ENCODE results near the gene HPSE2.

HPSE2 gene

DNA sequence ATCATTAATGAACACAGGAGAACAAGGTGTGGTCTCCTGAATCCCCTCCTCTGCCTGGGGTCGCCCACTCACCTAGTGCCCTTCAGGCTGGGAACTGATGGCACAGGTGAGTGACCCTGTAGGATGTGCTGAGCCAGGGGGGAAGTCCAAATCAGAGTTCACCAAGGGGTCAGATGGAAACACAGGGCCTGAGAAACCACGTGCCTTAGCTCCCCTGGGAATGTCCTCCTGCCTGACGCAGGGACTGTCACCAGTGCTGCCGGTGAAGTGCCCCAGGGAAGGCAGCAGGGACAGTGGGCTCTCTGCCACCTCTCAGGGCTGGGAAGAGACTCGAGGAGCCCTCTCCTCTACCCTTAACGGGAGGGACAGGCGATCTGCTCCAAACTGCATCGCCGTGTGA lies 814.9 kb downstream of the HPSE2 start:
- DNase-seq = no peak

DNA sequence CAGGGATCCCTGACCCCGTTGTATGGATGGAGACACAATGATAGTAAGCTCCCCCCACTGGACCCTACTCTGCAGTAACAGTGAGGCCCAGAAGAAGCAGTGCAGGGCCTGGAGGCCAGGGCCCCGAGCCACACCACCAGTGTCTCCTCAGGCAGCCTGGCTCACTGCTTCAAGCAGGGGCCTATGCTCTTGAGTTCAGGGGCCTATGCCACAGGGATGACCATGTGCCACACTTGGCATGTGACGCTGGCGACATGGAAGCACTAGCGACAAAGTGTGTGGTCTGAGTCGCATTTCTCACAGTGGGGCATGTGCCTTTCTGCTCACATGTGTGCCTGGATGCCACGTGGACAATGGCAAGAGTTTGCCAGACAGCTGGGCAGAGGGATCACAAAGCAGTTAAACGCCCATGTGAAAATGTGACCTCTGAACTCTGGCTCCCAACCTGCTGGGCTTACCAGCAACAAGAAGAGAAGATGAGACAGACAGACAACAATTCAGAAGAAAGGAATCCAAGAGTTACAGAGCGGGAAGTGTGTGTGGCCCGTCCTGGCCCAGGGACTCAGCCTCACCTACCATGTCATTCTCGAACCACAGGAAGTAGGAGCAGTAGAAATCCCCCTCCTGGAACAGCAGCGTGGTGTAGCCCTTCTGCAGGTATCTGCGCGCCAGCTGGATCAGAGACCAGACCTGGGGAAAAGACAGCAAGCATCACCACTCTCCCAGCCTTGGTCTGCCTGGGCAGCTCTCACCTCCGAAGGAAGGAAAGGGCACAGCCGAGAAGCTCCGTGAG lies 816.0 kb downstream of the HPSE2 start:
- no peak for DNase-seq

DNA sequence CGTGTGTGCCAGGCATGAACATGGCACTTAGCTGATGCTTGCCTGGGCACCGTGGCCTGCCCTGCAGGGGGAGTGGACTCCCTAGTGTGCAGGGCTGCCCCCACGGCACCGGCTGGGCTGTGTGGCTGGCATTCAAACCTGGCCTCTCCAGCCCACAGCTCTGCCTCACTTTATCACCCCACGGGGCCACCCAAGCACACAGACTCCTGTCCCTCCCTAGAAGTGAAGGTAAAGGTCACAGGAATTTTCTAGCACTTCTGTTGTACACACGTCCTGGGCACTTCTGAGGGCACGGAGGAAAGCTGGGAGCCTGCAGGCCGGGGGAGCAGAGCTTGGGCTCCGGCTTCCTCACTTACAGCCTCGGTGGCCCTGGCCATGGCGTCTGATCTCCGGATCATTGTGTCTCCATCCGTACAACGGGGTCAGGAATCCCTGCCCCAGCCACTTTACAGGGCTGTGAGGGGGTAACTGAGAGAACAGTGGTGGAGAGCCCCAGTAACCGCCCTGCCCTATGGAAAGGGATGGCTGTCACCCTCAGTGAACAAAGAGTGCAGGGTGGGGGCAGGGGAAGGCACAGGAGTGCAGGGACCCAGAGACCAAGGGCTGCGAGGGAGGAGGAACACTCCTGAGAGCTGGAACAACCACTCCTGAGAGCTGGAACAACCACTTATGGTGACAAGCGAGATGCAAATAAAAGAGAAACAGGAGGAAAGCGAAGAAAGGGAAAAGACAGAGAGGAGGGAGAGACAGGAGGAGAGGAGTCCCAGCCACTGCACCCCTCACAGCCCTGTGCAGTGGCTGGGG lies 816.8 kb downstream of the HPSE2 start:
- DNase-seq = no peak

DNA sequence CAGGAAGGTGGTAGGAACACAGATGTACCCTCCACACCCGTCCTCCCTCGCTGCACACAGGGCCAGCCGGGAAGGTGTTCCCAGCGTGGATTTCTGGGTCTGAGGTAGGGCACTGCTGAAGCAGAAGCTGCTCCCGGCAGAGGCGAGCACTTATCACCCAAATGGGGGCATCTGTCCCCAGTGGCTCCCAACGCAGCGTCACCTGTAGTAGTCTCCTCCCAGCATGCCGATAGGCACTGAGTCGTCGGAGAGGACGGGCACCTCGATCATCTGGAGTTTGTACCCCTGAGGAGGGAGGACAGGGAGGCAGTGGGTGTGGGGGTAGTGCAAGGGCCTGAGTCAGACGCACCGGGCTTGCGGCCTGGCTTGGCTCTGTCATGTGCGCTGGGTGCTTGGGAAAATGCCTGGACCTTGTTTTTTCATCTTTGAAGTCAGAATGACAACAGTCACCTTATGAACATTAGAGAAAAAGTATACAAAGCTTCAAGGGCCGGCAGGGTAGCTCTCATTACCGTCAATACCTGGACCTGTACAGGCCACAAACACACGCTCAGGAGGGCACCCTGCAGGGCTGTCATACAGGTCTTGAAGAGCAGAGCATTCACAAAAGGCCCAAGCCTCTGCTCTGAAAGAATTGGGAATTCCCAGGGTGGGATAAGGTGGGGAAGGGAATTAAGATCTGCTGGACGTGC lies 817.5 kb downstream of the HPSE2 start:
- no peak for DNase-seq

DNA sequence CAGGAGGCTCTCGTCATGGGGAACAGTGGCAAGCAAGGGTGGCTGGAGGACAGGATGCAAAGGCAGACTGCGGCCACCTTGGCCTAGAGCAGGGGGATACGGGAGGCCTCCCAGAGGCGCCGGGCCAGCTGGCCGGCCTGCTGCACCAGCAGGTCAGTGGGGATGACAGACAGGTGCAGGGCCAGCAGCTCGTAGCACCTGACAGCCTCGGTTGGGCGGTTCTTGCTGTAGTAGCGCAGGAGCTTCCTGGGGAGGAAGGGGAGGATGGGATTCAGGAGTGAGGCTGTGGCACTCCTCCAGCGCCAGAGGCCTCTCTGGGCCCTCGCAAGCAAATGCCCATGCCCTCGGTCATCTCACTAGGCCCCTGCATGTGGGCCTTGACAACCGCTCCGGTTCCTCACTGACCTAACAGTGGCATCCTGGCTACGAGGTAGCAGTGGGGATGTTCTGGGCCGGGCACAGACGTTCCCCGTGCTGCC lies 818.1 kb downstream of the HPSE2 start:
- no peak for DNase-seq

DNA sequence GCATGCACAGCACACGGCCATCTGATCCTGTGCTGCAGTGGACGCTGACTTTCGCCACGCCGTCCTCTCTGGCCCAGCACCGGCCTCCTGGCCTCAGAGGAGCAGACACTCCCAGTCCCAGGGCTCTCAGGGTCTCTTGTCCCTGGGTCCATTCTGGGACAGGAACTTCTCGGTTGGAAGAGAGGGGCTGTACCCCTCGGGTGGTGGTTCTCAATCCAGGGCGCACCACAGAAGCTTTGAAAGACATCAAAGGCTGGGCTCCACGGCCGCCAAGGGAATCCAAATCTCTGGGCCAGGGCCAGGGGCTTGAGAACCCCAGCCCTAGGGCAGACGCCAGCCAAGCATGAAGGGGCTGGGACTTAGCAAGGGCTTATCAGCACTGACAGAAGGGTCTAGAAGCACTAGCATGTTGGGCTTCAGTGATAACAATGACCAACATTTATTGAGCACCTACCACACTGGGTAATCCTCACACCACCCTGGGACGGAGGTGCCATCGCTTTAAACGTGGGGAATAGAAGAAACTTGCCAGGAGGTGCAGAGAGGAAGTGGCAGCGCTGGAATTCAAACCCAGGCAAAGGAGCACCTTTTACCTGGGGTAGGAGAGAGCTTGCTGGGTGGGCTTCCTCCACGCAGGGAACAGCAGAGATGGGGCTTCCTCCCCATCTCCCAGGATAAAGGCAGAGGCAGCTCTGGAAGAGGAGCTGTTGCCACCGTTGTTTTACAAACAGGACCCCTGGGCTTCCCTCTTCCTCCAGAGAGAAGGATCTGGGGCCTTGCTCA lies 818.9 kb downstream of the HPSE2 start:
- DNase-seq = no peak

DNA sequence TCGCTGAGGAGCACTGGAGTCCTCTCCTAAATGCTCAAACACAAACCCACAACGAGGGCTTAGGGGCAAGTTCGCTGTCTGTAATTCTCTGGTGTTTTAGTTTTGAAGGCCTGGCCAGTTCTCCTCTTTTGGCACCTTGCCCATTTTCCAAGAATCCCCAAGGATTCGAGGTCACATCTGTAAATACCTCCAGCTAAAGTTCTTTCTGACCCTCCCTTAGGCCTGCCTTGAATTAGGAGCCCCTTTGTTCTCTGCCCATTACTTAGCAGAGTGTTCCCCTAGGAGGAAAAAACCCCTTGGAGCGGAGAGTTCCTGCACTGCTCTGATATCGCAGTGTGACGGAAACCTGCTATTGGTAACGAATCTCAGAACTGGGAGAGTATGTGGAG lies 819.9 kb downstream of the HPSE2 start:
- no peak for DNase-seq

DNA sequence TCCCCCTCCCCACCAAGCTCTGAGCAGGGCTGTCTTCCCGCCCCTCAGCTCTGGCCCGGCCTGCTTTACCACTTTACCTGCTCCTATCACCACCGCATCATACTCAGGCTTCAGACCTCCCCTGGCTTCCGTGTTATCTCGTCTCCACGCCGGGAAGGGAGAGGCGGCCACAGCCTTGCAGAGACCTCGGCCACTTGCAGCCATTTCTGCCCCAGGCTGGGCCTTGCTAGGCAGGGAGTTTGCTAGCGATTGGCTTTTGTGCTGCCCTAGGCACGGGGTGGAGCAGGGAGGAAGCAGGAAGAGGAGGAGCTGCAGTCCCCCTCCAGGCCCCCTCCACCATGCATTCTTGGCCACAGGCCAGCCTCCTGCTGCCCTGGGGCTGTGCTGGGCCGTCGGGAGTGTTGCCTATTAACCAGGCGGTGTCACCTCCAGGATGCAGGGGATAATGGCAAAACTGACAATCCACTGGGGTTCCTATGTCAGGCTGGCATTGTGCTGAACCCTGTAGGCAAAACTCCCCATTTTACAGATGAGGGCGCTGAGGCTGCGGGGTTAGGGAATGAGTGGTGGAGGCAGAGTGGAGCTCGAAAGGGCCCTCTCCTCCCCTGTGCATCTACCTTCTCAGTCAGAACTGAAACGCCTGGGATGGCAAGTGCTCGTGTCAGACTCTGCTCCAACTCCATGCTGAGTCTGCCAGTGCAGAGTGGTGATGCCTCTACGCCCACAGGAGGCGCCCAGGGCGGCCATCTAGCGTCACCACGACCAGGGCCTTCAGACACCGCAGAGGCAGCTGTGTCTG lies 820.5 kb downstream of the HPSE2 start, which contains the start of gene PYROXD2:
TSS of gene PYROXD2 (minus strand) at position 251 of the 799 bp plus-strand sequence. CDS start at position 204, 47 bp downstream.
- DNase-seq = no peak

DNA sequence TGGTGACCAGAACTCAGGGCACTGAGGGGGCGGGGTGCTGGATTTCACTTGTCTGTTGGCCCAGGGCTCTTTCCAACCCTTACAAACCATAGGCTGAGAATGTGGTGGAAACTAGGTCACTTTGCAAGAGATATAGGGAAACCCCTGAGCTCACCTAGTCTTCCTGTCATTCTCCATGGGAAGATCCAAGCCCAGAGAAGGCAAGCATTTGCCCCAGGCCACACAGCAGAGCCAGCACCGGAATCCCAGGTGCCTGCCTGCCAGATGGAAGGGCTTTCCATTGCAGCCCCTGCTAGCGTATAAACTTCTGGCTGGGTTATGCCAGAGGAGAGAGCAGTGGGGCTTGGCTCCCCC lies 821.1 kb downstream of the HPSE2 start:
- DNase-seq = no peak

DNA sequence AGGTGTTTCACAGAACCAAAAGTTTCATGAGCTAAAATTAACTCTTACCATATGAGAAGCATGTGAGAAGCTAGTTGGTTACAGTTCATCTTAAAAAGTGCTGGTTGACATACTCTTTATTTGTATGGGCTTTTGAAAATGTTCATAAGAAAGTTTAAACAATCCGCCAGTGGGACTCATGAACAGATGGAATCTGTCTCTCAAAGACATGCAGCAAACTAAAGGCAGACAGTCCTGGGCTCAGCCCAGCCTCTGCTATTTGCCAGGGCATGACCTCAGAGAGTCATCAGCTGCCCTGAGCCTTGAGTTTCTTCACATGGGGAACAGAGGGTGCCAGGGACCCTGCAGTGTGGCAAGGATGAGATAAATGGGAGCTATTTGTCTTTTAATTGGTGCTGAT lies 823.9 kb downstream of the HPSE2 start:
- no peak for DNase-seq

DNA sequence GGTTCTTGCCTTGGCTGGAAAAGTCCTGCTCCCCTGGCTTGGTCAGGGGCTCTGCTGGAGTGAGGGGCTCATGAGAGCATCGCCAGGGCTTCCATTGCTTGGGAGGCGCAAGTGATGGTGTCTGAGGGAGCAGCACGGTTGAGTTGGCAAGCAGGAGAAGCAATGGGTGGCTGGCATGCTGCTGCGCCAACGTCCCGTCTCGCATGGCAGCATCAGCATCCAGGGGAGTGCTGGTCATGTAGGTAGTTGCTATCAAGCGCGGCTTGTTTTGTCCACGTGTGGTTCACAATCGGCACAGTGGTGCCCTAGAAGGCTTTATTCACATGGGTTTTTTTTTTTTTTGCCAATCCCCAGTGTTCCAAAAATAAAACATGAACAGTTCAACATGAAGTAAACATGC lies 824.5 kb downstream of the HPSE2 start:
- DNase-seq = no peak

DNA sequence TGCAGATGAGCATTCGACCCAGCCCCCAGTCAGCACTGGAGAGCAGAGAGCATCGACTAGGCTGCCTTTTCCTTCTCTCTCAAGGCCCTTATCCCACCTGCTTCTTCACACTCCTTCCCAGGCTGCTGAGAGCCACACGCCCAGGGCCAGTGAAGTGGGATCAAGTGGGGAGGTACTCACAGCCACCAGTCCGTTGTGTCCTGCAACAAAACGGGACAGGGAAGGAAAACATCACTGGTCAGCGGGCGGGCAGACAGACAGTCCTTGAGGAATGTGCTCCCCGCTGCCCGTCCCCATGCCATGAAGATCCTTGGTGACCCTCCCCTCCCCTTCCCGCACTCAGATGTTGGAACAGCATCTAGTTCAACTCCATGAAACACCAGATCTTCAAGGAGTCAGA lies 824.9 kb downstream of the HPSE2 start:
- DNase-seq = no peak

DNA sequence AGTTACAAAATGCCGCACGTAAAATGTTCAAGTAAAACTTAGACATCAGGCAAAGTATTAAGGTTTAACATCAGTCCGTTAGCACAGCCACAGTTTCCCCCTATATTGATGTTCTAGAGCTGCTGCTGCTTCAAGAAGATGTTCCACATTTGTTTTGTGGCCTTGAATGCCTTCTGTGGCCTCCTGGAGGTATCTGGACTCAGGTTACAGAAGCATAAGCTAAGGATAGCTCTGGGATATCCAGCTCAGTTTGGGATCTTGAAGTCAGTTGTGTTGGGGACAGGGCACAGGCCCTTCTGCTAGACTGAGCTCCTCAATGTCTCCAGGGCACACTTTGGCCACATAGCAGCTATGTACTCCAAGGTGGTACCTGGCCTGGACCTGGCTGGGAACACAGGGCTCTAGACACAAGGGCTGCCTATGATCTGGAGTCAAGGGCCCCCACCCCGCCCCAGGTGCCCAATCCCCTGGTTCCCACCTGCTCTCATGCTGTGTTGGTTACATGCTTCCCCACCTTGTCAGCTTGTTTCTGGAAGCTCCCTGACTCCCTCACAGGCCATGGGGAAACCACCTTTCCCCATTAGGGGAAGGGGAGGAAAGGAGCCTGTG lies 825.4 kb downstream of the HPSE2 start:
- DNase-seq = no peak

DNA sequence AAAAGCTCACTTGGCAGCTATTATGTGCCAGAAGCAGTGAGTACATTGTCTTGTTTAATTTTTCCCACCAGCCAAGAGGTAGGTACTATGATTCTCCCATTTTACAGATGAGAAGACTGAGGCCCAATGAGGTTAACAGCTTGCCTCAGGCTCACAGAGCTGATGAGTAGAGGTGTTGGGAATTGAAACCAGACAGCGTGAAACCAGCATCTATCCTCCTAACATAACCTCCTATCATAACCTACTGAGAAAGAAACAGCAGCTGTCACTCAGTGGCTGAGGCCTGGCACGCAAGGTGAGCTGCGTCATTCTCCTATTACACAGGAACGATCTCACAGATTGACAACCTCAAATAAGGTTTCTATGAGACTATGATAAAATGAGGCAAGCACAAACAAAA lies 826.9 kb downstream of the HPSE2 start:
- no peak for DNase-seq

DNA sequence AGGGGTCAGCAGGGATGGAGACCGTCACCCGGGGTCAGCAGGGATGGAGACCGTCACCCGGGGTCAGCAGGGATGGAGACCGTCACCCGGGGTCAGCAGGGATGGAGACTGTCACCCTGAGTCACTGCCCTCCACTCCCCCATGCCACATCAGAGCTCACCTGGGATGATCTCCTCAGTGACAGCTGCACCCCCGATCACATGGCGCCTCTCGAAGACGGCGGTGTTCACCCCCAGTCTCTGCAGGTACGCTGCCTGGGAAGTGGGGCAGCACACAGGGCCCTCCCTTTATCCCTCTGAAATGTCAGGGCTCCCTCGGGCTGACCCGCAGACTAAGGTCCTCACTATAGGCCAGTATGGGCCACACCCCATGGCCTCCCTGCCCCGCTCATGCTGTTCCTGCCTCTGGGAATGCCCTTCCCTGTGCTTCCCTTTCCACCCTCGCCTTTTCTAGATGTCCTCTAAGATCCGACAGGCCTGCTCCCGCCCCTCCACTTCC lies 827.9 kb downstream of the HPSE2 start:
- DNase-seq = no peak

Measured in MV-4-11 (cell line).